A673 (cell line): ENCODE measurements around the gene PIK3R1. TPM values are rescaled to one million over a fixed set of nuclear protein-coding genes. Genes with fewer than 3 reads are reported as not detected.

Experiments used
- BruUV-seq: library from RNA; stranded (reverse); fragments of 400-500 nt; replicated peaks from 2 replicates; lab custom pipeline; 2021; lab: Mats Ljungman, UMichigan
- CTCF ChIA-PET: fragments of 300-600 bp; sonication (Branson Sonifier 250); formaldehyde crosslinking; loops from one replicate; lab custom pipeline; 2022; ENCODE audit warnings: antibody characterized with exemption; lab: Charles Lee
- POLR2A ChIA-PET: fragments of 300-600 bp; sonication (Branson Sonifier 250); formaldehyde crosslinking; loops from one replicate; lab custom pipeline; 2022; ENCODE audit warnings: antibody characterized with exemption; ENCODE audit not compliant: low non-redundant PET; lab: Charles Lee
- DNase-seq: peaks from one replicate; pipeline ENCODE4 v3.0.0-alpha.2; 2015; ENCODE audit warnings: low spot score
- H3K27ac ChIP-seq: fragments of 200-600 bp; sonication (generic); 2 replicates; pipeline ENCODE4 v1.5.1; 2016; ENCODE audit warnings: mixed run types, low read depth, mild to moderate bottlenecking, mixed read lengths, antibody characterized with exemption, low read length; ENCODE audit not compliant: poor library complexity, severe bottlenecking
- H3K27me3 ChIP-seq: fragments of 200-600 bp; sonication (generic); replicated peaks from 2 replicates; pipeline ENCODE4 v1.6.1; 2017; ENCODE audit warnings: mixed run types, low read depth, mild to moderate bottlenecking, mixed read lengths, antibody characterized with exemption, low read length; ENCODE audit not compliant: insufficient read depth, poor library complexity
- H3K36me3 ChIP-seq: fragments of 200-600 bp; sonication (generic); 2 replicates; pipeline ENCODE4 v1.6.1; 2016; ENCODE audit warnings: mixed run types, mild to moderate bottlenecking, mixed read lengths, antibody characterized with exemption, low read length; ENCODE audit not compliant: insufficient read depth, poor library complexity, severe bottlenecking
- H3K4me1 ChIP-seq: fragments of 200-600 bp; sonication (generic); 2 replicates; pipeline ENCODE4 v1.6.1; 2017; ENCODE audit warnings: mixed run types, mild to moderate bottlenecking, mixed read lengths, antibody characterized with exemption, low read length; ENCODE audit not compliant: insufficient read depth, poor library complexity, severe bottlenecking
- H3K4me3 ChIP-seq: fragments of 200-600 bp; sonication (generic); 2 replicates; pipeline ENCODE4 v1.5.1; 2016; ENCODE audit warnings: low read depth, mixed run types, mild to moderate bottlenecking, mixed read lengths, low read length; ENCODE audit not compliant: poor library complexity, severe bottlenecking
- H3K9me3 ChIP-seq: fragments of 200-600 bp; sonication (generic); 2 replicates; pipeline ENCODE4 v1.6.1; 2016; ENCODE audit warnings: mixed run types, low read depth, mild to moderate bottlenecking, mixed read lengths, antibody characterized with exemption, low read length; ENCODE audit not compliant: poor library complexity, severe bottlenecking
- CTCF ChIP-seq: fragments of 300-800, 200-600 bp; sonication (generic); conservative IDR thresholded peaks from 2 replicates; pipeline ENCODE4 v1.5.1; 2017; ENCODE audit warnings: low read depth, mild to moderate bottlenecking, antibody characterized with exemption, low read length, moderate library complexity, mixed read lengths
- EZH2 ChIP-seq: fragments of 200-600 bp; sonication (generic); IDR thresholded peaks from 2 replicates; pipeline ENCODE4 v1.6.1; 2017; ENCODE audit warnings: borderline replicate concordance, low read depth, mild to moderate bottlenecking, mixed read lengths, antibody characterized with exemption, low read length; ENCODE audit not compliant: poor library complexity, severe bottlenecking
- intact Hi-C: fragments of 100-400 bp; cut with micrococcal nuclease; formaldehyde crosslinking; loops from one replicate; pipeline ENCODE4 v1.10.0; 2022; ENCODE audit not compliant: unreplicated experiment
- total RNA-seq: library from RNA; stranded (reverse); gene quantifications from 2 replicates; pipeline ENCODE4 v1.2.3, GENCODE V29; 2021

The PIK3R1 gene
- total RNA-seq, 1 experiment from 2014 or later, result 57.9 TPM

- DNase-seq, result no peak
- no peak overlapping the region for H3K27ac ChIP-seq
- no peaks in the 10 kb centered on the region for H3K9me3 ChIP-seq
- no peaks in the 10 kb centered on the region for H3K4me1 ChIP-seq
- H3K27me3 ChIP-seq, result no peaks in the 10 kb centered on the region
- no peaks in the 10 kb centered on the region for H3K36me3 ChIP-seq
- intact Hi-C loops, result no loop called here
- no peak overlapping the region for H3K4me3 ChIP-seq
- ChIA-PET POLR2A (no interaction called here), CTCF (no interaction called here)
- no peak for TF ChIP-seq EZH2
- TF ChIP-seq CTCF, result no peak
- BruUV-seq, result no TSS peak
Observed at GRCh38 chr5:68325065-68325580, 109.6 kb downstream of the PIK3R1 start.

- Histone ChIP-seq H3K27me3 (no peaks in the 10 kb centered on the region), H3K4me3 (no peak overlapping the region), H3K9me3 (no peaks in the 10 kb centered on the region), H3K36me3 (no peaks in the 10 kb centered on the region), H3K4me1 (no peaks in the 10 kb centered on the region), H3K27ac (no peak overlapping the region)
- DNase-seq, result no peak
- no TSS peak for BruUV-seq
- ChIA-PET POLR2A (no interaction called here), CTCF (no interaction called here)
- TF ChIP-seq EZH2, result no peak
- TF ChIP-seq CTCF, result no peak
- intact Hi-C loops, result no loop called here
Observed at GRCh38 chr5:68329554-68330255, 114.1 kb downstream of the PIK3R1 start.

GRCh38 chr5:68330574-68330973 lies 115.0 kb downstream of the PIK3R1 start:
- CTCF ChIA-PET, result no interaction called here
- intact Hi-C loops, result no loop called here
- BruUV-seq, result no TSS peak

More at GRCh38 chr5:68330574-68330973, 115.0 kb downstream of the PIK3R1 start:
- no peaks in the 10 kb centered on the region for H3K36me3 ChIP-seq
- TF ChIP-seq EZH2 (no peak), CTCF (no peak)
- H3K27me3 ChIP-seq, result no peaks in the 10 kb centered on the region
- DNase-seq, result no peak
- no peaks in the 10 kb centered on the region for H3K9me3 ChIP-seq
- H3K4me1 ChIP-seq, result no peaks in the 10 kb centered on the region
- POLR2A ChIA-PET, result no interaction called here
- no peak overlapping the region for H3K27ac ChIP-seq
- no peak overlapping the region for H3K4me3 ChIP-seq
